GM13977 (cell line): ENCODE measurements around the gene GTF2F1.

Source experiments
- DNase-seq: peaks from one replicate; pipeline ENCODE4 v3.0.0; 2012; ENCODE audit warnings: low spot score
- in situ Hi-C: fragments of 300-500 bp; cut with MboI; formaldehyde crosslinking; loops from one replicate; pipeline ENCODE4 v1.12.0; 2022; ENCODE audit warnings: low sequenced_read_pairs, low pct_unique_long_range_greater_than_20kb, mixed read lengths, inconsistent platforms; ENCODE audit not compliant: unreplicated experiment
- TF ChIP-seq, protein P1 (sequence below): IDR thresholded peaks from 2 replicates; pipeline ENCODE4 v1.5.1; 2012; ENCODE audit warnings: mild to moderate bottlenecking, control low read depth; ENCODE audit not compliant: insufficient read depth; ENCODE audit errors: extremely low read depth, missing control alignments

Gene GTF2F1

DNA sequence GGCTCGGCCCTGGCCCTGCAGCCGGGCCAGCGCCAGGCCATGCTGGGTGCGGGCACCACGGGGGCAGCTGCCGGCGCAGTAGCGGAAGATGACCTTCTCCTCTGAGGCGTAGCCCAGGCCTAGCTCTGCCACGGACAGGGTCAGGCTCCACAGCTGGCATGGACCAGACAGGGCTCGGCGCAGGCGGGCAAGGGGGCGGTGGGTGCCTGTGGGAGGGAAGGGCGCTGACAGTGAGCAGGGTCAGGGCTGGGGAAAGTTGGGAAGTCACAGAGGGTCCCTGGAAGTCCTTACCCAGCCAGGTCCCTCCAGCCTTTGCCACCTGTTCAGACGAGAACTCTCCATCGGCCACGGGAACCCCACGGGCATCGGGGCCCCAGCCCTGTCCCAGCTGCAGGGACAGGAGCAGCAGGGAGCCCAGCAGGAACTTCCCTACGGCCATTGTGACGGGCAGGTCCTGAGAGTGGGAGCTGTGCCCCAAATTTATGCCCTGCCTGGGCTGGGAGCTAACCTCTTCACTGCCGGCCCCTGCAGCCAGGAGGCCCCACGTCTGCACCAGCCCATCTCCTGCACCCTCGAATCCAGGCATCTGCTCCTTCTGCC, 17.5 kb downstream of the GTF2F1 start, which contains the start of gene PSPN:
PSPN (minus strand) TSS at position 523 of the 600 bp plus-strand sequence; CDS start at position 439, 84 bp downstream.
- in situ Hi-C loops, result no loop called here

DNA sequence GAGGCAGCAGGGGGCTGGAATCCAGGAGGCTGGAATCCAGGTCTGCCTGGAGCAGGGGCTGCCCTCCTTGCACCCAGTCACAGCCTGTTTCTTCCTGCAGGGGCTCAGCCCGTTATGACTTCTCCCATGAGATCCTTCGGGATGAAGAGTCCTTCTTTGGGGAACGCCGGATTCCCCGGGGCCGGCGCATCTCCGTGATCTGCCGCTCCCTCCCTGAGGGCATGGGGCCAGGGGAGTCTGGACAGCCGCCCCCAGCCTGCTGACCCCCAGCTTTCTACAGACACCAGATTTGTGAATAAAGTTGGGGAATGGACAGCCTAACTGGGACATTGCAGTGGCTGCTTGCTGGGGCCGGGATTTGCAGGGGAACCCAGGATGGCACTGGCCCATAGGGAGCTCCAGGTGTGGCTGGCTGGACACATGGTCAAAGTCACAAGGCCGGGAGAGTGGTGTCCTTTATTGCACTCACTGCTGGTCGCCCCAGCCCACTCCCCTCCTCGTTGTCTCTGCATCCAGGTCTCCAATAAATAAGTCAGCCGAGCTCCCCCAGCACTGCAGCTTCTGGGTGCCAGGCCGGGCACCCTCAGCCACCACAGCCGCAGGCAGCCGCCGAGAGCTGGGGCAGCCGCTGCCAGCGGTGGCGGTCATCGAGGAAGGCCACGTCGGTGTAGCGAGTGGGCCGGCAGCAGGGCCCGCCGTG, 18.1 kb downstream of the GTF2F1 start:
- in situ Hi-C loops, result no loop called here
- DNase-seq, result no peak
- TF ChIP-seq, protein P1, sequence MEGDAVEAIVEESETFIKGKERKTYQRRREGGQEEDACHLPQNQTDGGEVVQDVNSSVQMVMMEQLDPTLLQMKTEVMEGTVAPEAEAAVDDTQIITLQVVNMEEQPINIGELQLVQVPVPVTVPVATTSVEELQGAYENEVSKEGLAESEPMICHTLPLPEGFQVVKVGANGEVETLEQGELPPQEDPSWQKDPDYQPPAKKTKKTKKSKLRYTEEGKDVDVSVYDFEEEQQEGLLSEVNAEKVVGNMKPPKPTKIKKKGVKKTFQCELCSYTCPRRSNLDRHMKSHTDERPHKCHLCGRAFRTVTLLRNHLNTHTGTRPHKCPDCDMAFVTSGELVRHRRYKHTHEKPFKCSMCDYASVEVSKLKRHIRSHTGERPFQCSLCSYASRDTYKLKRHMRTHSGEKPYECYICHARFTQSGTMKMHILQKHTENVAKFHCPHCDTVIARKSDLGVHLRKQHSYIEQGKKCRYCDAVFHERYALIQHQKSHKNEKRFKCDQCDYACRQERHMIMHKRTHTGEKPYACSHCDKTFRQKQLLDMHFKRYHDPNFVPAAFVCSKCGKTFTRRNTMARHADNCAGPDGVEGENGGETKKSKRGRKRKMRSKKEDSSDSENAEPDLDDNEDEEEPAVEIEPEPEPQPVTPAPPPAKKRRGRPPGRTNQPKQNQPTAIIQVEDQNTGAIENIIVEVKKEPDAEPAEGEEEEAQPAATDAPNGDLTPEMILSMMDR, result no peak

More for the DNA sequence above, 17.5 kb downstream of the GTF2F1 start, which contains the start of gene PSPN:
- TF ChIP-seq, protein P1, result no peak
- DNase-seq, result no peak

DNA sequence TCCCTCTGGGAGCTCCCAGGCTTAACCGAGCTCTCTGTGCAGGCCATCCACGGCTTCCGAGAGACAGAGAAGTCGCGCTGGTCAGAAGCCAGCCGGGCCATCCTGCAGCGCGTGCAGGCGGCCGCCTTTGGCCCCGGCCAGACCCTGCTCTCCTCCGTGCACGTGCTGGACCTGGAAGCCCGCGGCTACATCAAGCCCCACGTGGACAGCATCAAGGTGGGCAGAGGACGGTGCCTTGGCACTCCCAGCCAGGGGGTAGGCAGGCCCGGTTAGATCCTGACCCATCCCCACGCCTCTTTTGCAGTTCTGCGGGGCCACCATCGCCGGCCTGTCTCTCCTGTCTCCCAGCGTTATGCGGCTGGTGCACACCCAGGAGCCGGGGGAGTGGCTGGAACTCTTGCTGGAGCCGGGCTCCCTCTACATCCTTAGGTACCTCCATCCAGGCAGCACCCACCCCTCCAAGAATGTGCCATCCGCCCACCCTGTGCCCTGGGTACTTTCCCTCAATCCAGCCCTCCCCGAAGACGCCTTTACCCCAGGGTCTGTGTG, 18.7 kb downstream of the GTF2F1 start:
- TF ChIP-seq, protein P1, result no peak
- in situ Hi-C loops, result no loop called here
- no peak for DNase-seq

DNA sequence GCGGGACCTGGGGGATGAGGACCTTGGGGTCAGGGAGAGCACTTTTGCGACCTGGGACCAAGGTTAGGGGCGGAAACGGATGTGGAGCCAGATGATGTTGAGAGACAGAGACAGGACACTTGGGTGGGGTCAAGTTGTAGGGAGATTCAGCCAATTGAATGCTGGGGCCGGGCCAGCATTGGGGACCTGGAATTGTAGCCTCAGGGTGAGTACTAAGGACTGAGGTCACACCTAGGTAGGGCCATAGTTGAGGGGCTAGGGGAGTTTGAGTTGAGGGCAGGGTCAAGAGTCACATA, 19.2 kb downstream of the GTF2F1 start:
- TF ChIP-seq, protein P1, result no peak
- in situ Hi-C loops, result no loop called here
- DNase-seq, result peak; percentile 42

DNA sequence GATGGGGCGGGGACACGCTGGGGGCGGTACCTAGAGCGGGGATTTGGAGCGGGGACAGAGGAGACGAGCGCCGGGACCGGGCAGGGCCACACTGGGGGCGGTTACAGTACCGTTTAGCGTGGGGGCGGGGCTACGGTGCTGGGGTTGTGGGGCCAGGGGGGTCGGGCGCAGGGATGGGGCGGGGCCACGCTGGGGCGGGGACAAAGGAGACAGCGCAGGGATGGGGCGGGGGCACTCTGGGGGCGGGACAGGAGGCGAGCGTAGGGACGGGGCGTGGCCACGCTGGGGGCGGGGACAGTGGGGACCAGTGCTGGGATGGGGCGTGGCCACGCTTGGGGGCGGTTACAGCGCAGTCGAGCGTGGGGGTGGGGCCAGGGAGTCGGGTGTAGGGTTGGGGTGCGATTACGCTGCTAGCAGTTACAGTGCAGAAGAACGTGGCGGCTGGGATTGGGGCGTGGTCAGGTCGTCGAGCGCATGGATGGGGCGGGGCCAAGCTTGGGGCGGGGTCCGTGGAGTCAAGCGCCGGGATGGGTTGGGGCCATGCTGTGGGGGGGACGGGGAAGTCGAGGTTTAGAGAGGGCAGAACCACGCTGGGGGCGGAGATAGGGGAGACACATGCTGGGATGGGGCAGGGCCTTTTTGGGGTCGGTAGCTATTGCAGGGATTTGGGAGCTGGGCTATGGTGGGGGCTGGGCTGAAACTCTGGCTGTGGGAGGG, 19.7 kb downstream of the GTF2F1 start:
- in situ Hi-C loops, result no loop called here
- DNase-seq, result peak; percentile 99
- TF ChIP-seq, protein P1, result no peak

DNA sequence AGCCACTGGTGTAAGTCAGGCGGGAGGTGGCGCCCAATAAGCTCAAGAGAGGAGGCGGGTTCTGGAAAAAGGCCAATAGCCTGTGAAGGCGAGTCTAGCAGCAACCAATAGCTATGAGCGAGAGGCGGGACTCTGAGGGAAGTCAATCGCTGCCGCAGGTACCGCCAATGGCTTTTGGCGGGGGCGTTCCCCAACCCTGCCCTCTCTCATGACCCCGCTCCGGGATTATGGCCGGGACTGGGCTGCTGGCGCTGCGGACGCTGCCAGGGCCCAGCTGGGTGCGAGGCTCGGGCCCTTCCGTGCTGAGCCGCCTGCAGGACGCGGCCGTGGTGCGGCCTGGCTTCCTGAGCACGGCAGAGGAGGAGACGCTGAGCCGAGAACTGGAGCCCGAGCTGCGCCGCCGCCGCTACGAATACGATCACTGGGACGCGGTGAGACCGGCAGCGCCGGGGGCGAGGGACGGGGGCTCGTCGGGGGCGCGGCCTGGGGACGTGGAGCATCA, 20.3 kb downstream of the GTF2F1 start, which contains the start of gene ALKBH7:
ALKBH7 (plus strand) TSS at position 201 of the 502 bp plus-strand sequence; CDS start at position 228, 27 bp downstream.
- TF ChIP-seq, protein P1, result no peak
- in situ Hi-C loops, result no loop called here
- DNase-seq, result peak; percentile 95
